GM12878 (cell line): Measurements from ENCODE around the gene CTRB1. TPM values are rescaled to one million over a fixed set of nuclear protein-coding genes. Genes with fewer than 3 reads are reported as not detected.

Source experiments
- ATAC-seq: fragments of 200-7000 bp; cut with Tn5 transposase; 3 replicates; pipeline ENCODE4 v1.9.1; 2020; ENCODE audit warnings: mild to moderate bottlenecking, moderate library complexity
- BruUV-seq: library from RNA; stranded (reverse); fragments of 400-500 nt; replicated peaks from 2 replicates; lab custom pipeline; 2021; lab: Mats Ljungman, UMichigan
- CTCF ChIA-PET: fragments of 300-600 bp; sonication (Branson Sonifier 250); formaldehyde crosslinking; extraction: SDS; loops from one replicate; lab custom pipeline; 2021; ENCODE audit warnings: inconsistent platforms; lab: Yijun Ruan, JAX
- POLR2A ChIA-PET: fragments of 350-600 bp; formaldehyde crosslinking; extraction: SDS; loops from one replicate; lab custom pipeline; 2021; ENCODE audit warnings: inconsistent platforms; lab: Charles Lee
- RAD21 ChIA-PET: fragments of 300-600 bp; sonication (Branson Sonifier 250); formaldehyde crosslinking; loops from one replicate; lab custom pipeline; 2023; ENCODE audit warnings: antibody characterized with exemption; ENCODE audit not compliant: unreplicated experiment; lab: Charles Lee
- SMC1A ChIA-PET: fragments of 300-600 bp; sonication (Branson Sonifier 250); formaldehyde crosslinking; loops from one replicate; lab custom pipeline; 2023; ENCODE audit not compliant: unreplicated experiment, uncharacterized antibody; lab: Charles Lee
- DNase-seq: peaks from one replicate; pipeline ENCODE4 v3.0.0-alpha.2; 2011; ENCODE audit warnings: low read depth, low spot score
- FAIRE-seq: peaks from 3 replicates; lab custom pipeline; 2011; peaks lifted over from hg19 to GRCh38; lab: Jason Lieb, UNC
- H2AFZ ChIP-seq: 2 replicates; pipeline ENCODE4 v1.6.0; 2011; ENCODE audit warnings: low read depth, low read length, control low read depth; ENCODE audit not compliant: control insufficient read depth
- H3K27ac ChIP-seq: 2 replicates; pipeline ENCODE4 v1.5.1; 2011; ENCODE audit warnings: control low read depth; ENCODE audit not compliant: control insufficient read depth, insufficient read depth
- H3K27me3 ChIP-seq, 2 experiments: replicated peaks in 1 of 2; 2 replicates each; pipeline versions ENCODE4 v1.6.0 to v1.6.1; 2011; ENCODE audit warnings: low read length in 1 of 2; ENCODE audit not compliant: control insufficient read depth in 2 of 2, insufficient read depth in 2 of 2
- H3K36me3 ChIP-seq, 2 experiments: 2 replicates each; pipeline ENCODE4 v1.5.1; 2011; ENCODE audit warnings: low read length in 1 of 2; ENCODE audit not compliant: control insufficient read depth in 2 of 2, insufficient read depth in 2 of 2
- H3K4me1 ChIP-seq: 2 replicates; pipeline ENCODE4 v1.6.1; 2011; ENCODE audit warnings: mild to moderate bottlenecking, low read length, moderate library complexity, mixed read lengths; ENCODE audit not compliant: control insufficient read depth, insufficient read depth
- H3K4me2 ChIP-seq: 2 replicates; pipeline ENCODE4 v1.6.0; 2011; ENCODE audit warnings: control low read depth; ENCODE audit not compliant: control insufficient read depth, insufficient read depth
- H3K4me3 ChIP-seq: fragments of 200-600 bp; sonication (generic); 2 replicates; pipeline ENCODE4 v1.5.1; 2016
- H3K79me2 ChIP-seq: 2 replicates; pipeline ENCODE4 v1.6.0; 2011; ENCODE audit warnings: low read length; ENCODE audit not compliant: control insufficient read depth, insufficient read depth
- H3K9ac ChIP-seq: 2 replicates; pipeline ENCODE4 v1.8.0; 2011; ENCODE audit warnings: low read length, control low read depth, mixed read lengths; ENCODE audit not compliant: control insufficient read depth, insufficient read depth
- H3K9me3 ChIP-seq: replicated peaks from 3 replicates; pipeline ENCODE4 v1.5.1; 2011; ENCODE audit warnings: mild to moderate bottlenecking, low read length; ENCODE audit not compliant: control insufficient read depth, insufficient read depth
- H4K20me1 ChIP-seq: 2 replicates; pipeline ENCODE4 v1.6.0; 2011; ENCODE audit not compliant: control insufficient read depth, insufficient read depth
- CHD1 ChIP-seq: IDR thresholded peaks from 2 replicates; pipeline ENCODE4 v1.6.1; 2012; ENCODE audit warnings: low read depth, low read length, improper control_type of control experiment
- CREB1 ChIP-seq: IDR thresholded peaks from 2 replicates; pipeline ENCODE4 v1.6.1; 2012; ENCODE audit warnings: low read depth, mild to moderate bottlenecking, inconsistent platforms
- CTCF ChIP-seq, 3 experiments: IDR thresholded peaks in 2 of 3; conservative IDR thresholded peaks in 1 of 3; 2 replicates each; pipeline ENCODE4 v1.5.1; 2011; ENCODE audit warnings: low read depth in 3 of 3, low read length in 3 of 3, mild to moderate bottlenecking in 3 of 3, control low read depth in 2 of 3, moderate library complexity in 2 of 3, inconsistent platforms in 1 of 3, mixed read lengths in 1 of 3; ENCODE audit not compliant: control insufficient read depth in 2 of 3, insufficient read depth in 1 of 3; ENCODE audit errors: extremely low read depth in 1 of 3
- ESRRA ChIP-seq: IDR thresholded peaks from 2 replicates; pipeline ENCODE4 v1.6.1; 2012; ENCODE audit warnings: mild to moderate bottlenecking, low read length, improper control_type of control experiment
- FOXK2 ChIP-seq: fragments of 450-650 bp; IDR thresholded peaks from 2 replicates; pipeline ENCODE4 v1.6.1; 2017; ENCODE audit warnings: mild to moderate bottlenecking, moderate library complexity
- FOXM1 ChIP-seq: IDR thresholded peaks from 2 replicates; pipeline ENCODE4 v1.6.1; 2012; ENCODE audit warnings: low read depth, mild to moderate bottlenecking, inconsistent platforms, low read length, moderate library complexity
- HDAC6 ChIP-seq: fragments of 200-600 bp; sonication (generic); IDR thresholded peaks from one replicate; pipeline ENCODE4 v1.8.0; 2017; ENCODE audit warnings: antibody characterized with exemption; ENCODE audit not compliant: unreplicated experiment
- MEF2A ChIP-seq: IDR thresholded peaks from 2 replicates; pipeline ENCODE4 v1.6.1; 2011; ENCODE audit warnings: low read depth, mild to moderate bottlenecking, low read length, moderate library complexity; ENCODE audit not compliant: insufficient read depth
- NR2F1 ChIP-seq: fragments of 450-650 bp; conservative IDR thresholded peaks from 2 replicates; pipeline ENCODE4 v1.6.1; 2017; ENCODE audit warnings: mild to moderate bottlenecking
- PKNOX1 ChIP-seq: fragments of 450-650 bp; IDR thresholded peaks from 2 replicates; pipeline ENCODE4 v1.6.1; 2016; ENCODE audit warnings: mild to moderate bottlenecking
- USF1 ChIP-seq: IDR thresholded peaks from 2 replicates; pipeline ENCODE4 v1.6.1; 2011; ENCODE audit warnings: borderline replicate concordance, low read depth, mild to moderate bottlenecking, moderate library complexity, mixed read lengths, low read length; ENCODE audit not compliant: insufficient read depth; ENCODE audit errors: extremely low read length
- ZNF622 ChIP-seq: fragments of 450-650 bp; IDR thresholded peaks from 2 replicates; pipeline ENCODE4 v1.6.1; 2017; ENCODE audit warnings: mild to moderate bottlenecking, inconsistent platforms
- WGBS: methylation state at CpG from one replicate; pipeline ENCODE4 v1.1.6; 2016; ENCODE audit warnings: low lambda C conversion rate; ENCODE audit not compliant: insufficient replicate concordance, insufficient coverage; ENCODE audit errors: missing lambda C conversion rate; 5-methylcytosine and 5-hydroxymethylcytosine counted together
- in situ Hi-C: fragments of 300-500 bp; cut with MboI; formaldehyde crosslinking; loops from 9 replicates; pipeline ENCODE4 v1.14.3; 2018; ENCODE audit warnings: mixed read lengths
- intact Hi-C: fragments of 100-400 bp; cut with micrococcal nuclease; formaldehyde crosslinking; loops from one replicate; pipeline ENCODE4 v1.14.2; 2022; ENCODE audit not compliant: unreplicated experiment
- polyA plus RNA-seq, 11 experiments: library from polyadenylated mRNA; depleted of rRNA in 4 of 11; unstranded in 6 of 11; stranded (reverse) in 5 of 11; fragments of >200 nt; fragmentation: Nextera tagmentation in 4 of 11; fragmentation: Illumina TruSeq in 1 of 11; extraction: Ambion mirVana in 4 of 11; extraction: Trizol in 1 of 11; gene quantifications; 1 replicate in 1 of 11; 2 replicates in 10 of 11; pipeline versions ENCODE4 v1.2.1 to v1.2.3, GENCODE V29; 2011 to 2016; ENCODE audit warnings: inconsistent platforms in 2 of 11, missing spikeins in 2 of 11, low read depth in 1 of 11
- total RNA-seq, 4 experiments: library from RNA; depleted of rRNA in 3 of 4; stranded (reverse); fragments of >200 nt in 3 of 4; fragmentation: Illumina TruSeq in 1 of 4; extraction: Trizol in 1 of 4; gene quantifications; 2 replicates each; pipeline versions ENCODE4 v1.2.1 to v1.2.3, GENCODE V29; 2013 to 2021
- TF ChIP-seq, protein P1 (sequence below): IDR thresholded peaks from 2 replicates; pipeline ENCODE4 v1.6.1; 2011; ENCODE audit warnings: borderline replicate concordance, low read depth, mild to moderate bottlenecking, moderate library complexity, low read length; ENCODE audit not compliant: insufficient read depth, poor library complexity, severe bottlenecking

CTRB1 gene
- total and polyA plus RNA-seq, 10 of the 15 experiments (the other 5 are each of a cell fraction or from before 2014, with no cell fraction given): 0.28 to 4.4 TPM; not detected in 8

DNA sequence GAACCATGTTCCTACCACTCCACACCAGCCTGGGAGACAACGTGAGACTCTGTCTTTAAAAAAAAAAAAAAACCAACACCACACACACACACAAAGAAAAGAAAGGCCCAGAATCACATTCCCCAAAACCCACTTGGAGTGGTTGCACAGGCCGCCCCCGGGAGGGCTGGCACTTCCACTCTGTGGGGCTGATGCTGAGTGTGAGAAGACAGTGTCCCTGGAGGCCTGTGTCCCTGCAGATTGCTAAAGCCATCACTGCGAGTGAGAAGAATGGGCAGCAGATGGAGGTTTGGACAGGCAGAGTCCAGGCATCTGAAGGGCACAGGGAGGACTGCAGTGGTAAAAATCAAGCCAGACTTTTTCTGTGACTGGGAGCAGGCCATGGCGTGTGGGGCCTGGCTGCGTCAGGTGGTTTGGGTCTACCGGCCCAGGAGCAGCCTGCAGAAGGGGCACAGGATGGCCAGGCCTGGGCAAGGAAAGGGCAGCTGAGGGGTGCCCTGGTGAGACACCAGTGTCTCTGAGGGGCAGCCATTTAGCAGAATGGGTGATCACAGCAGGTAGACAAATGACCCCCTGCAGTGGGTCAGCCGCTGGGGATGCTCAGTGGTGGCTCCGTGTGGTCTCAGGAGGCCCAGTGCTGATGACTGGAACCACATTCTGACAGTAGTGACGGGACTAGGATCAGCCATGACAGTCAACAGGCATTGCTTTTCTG lies 24.9 kb upstream of the CTRB1 start (continued):
- TF ChIP-seq CTCF (IDR thresholded peaks at IDR 0.05 in 2 of 3, conservative IDR thresholded peaks at IDR 0.05 in 1 of 3; ENCODE audit: control insufficient read depth in 2 of 3, extremely low read depth in 1 of 3, insufficient read depth in 1 of 3, low read depth in 3 of 3, low read length in 3 of 3): no peak
- no peak for TF ChIP-seq FOXK2
- TF ChIP-seq NR2F1: no peak
- no peak for TF ChIP-seq ZNF622

DNA sequence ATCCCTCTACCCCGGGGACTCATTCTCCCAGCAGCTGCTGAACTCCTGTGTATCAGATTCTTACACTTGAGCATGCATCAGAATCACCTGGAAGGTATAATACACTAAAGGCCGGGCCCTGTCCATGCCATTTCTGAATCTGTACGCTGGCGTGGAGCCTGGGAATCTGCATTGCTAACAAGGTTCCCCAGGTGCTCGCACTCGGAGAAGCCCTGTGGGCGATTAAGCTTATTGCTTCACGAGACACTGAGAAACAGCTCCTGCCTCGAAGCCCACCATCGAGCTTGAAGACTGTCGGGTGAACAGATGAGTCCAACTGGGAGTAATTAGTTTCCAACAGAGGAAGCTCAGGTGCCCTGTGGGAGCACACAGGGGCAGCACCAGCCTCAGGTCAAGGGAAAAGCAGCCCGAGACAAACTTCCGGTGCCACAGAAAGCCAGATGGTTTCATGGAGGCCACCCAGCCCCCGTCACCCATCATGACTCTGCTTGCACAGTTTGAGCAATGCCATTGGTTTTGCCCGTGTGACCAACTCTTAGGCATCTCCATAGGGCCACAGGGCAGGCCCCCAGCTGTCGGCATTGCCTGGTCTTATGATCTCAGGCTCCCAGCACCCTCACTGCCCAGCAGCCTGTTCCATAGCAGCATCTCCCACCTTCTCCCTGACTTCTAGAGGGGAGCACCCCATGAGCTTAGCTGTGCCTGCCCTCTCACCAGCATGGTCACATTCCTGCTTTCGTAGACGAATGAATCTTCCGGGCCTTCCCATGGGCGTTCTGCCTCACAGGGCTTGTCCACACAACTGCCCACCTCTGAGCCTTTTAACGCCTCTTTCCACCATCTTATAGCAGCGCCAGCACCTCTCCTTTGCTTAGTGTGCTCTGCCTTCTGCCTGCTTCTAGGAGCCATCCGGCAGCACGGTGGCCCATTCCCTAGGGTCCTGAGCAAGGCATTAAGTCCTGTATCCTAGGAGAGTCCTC lies 22.7 kb upstream of the CTRB1 start:
- ChIA-PET POLR2A (no interaction called here), RAD21 (interaction anchor here (1.0 to 1.9 kb wide), 5 partner anchors 184 to 354 kb away, joined by 3 to 4 read pairs (median 3); no protein-coding TSS in a partner anchor), CTCF (interaction anchor here (0.7 to 7.9 kb wide), 9 partner anchors 10 to 206 kb away, joined by 3 to 170 read pairs (median 4); no protein-coding TSS in a partner anchor), SMC1A (interaction anchor here (0.6 to 5.2 kb wide), 2 partner anchors 190 to 206 kb away, joined by 3 to 52 read pairs; no protein-coding TSS in a partner anchor)
- intact Hi-C loops: loop anchor here (5.0 kb wide), 2 partner anchors 36 to 384 kb away; no protein-coding TSS in a partner anchor
- Histone ChIP-seq H3K36me3 (no peaks in the 10 kb centered on the region), H4K20me1 (no peaks in the 10 kb centered on the region), H3K4me3 (no peak overlapping the region), H3K79me2 (no peaks in the 10 kb centered on the region), H3K4me2 (no peak overlapping the region), H3K27ac (no peak overlapping the region), H3K9me3 (no peaks in the 10 kb centered on the region), H2AFZ (no peak overlapping the region), H3K9ac (no peak overlapping the region), H3K4me1 (peaks cover 2% of the 10 kb centered on the region; the same call in 1 of the 2 replicates), H3K27me3 (peaks cover 1 to 4% of the 10 kb centered on the region in 2 experiments)
- DNase-seq (no peak), ATAC-seq (no peak), FAIRE-seq (no peak)
- in situ Hi-C loops: no loop called here
- BruUV-seq: no TSS peak
- 63% methylated on average over 24 of the region's 24 CpGs for WGBS
- TF ChIP-seq USF1: no peak
- no peak for TF ChIP-seq FOXM1
- no peak for TF ChIP-seq MEF2A
- no peak for TF ChIP-seq HDAC6
- TF ChIP-seq, protein P1, sequence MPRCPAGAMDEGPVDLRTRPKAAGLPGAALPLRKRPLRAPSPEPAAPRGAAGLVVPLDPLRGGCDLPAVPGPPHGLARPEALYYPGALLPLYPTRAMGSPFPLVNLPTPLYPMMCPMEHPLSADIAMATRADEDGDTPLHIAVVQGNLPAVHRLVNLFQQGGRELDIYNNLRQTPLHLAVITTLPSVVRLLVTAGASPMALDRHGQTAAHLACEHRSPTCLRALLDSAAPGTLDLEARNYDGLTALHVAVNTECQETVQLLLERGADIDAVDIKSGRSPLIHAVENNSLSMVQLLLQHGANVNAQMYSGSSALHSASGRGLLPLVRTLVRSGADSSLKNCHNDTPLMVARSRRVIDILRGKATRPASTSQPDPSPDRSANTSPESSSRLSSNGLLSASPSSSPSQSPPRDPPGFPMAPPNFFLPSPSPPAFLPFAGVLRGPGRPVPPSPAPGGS: no peak
- TF ChIP-seq CHD1: no peak
- TF ChIP-seq ESRRA: no peak
- TF ChIP-seq CREB1: no peak
- no peak for TF ChIP-seq PKNOX1
